GM21786 (cell line): ENCODE measurements around the gene WRAP73.

Experiments used
- ATAC-seq: cut with Tn5 transposase; IDR thresholded peaks from one replicate; pipeline ENCODE4 v1.9.1; 2021; ENCODE audit not compliant: unreplicated experiment

Gene WRAP73

GRCh38 chr1:3614755-3615742 lies 34.9 kb downstream of the WRAP73 start:
- ATAC-seq = no peak

- no peak for ATAC-seq
Measured at GRCh38 chr1:3612123-3612522, 37.8 kb downstream of the WRAP73 start.

- no peak for ATAC-seq
Measured at GRCh38 chr1:3611170-3612019, 38.5 kb downstream of the WRAP73 start, which contains the start of gene MEGF6. Gene MEGF6, minus strand, starts transcription at chr1:3611508. Its CDS starts 240 bp downstream, at chr1:3611268.

- no peak for ATAC-seq
Measured at GRCh38 chr1:3610527-3611169, 39.3 kb downstream of the WRAP73 start.

GRCh38 chr1:3609769-3610526 lies 40.0 kb downstream of the WRAP73 start:
- no peak for ATAC-seq

DNA sequence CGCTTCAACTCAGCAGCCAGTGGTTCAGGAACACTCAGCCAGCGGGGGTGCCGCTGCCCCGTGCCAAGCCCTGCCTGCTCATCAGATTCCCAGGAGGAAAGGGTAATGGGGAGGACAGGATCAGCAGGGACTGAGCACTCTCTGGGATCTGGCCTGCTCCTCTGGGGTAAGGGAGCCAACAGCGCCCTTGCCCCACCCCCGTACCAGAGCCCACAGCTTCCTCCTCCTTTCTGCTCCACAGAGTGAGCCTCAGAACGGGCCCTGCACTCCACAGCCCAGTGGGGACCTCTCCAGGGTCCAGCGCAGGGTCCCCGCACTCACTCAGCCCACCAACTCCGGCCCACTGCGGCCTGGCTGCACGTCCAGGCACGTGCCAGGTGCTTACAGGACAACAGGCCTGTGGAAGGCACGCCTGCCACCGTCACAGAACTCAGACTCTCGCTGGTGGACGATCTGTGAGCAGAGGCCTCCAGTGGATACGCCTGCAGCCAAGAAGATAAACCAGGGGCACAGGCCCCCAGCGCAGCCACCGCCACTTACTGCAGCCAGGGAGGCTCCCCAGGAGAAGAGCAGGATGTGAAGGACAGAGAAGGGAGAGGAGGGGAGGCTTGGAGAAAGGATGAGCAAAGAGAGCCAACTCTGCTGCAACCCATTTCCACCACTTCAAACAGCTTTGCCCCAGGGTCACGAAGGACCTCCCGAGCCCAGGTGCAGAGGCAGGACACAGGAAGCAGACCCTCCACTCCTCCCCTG lies 40.7 kb downstream of the WRAP73 start:
- ATAC-seq = no peak

DNA sequence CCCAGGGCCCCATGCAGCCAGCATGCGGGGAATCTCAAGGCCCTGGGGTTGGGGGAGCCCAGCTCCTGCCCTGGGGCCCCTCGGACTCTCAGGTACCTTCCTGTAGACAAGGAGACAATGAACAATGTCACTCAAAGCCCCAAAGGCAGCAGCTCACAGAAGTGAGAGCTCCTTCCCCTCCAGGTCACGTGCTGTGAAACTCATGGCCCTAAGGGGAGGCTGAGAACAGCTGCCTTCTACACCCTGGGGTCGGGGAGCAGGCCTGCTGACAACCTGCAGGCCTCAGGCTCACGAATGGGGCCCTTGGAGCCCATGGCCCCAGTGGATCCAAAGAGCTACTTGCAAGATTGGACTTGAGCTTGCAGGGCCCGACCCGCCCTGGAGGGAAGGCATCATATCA lies 41.7 kb downstream of the WRAP73 start:
- ATAC-seq = no peak

- ATAC-seq = no peak
Measured at GRCh38 chr1:3607703-3608065, 42.2 kb downstream of the WRAP73 start.

DNA sequence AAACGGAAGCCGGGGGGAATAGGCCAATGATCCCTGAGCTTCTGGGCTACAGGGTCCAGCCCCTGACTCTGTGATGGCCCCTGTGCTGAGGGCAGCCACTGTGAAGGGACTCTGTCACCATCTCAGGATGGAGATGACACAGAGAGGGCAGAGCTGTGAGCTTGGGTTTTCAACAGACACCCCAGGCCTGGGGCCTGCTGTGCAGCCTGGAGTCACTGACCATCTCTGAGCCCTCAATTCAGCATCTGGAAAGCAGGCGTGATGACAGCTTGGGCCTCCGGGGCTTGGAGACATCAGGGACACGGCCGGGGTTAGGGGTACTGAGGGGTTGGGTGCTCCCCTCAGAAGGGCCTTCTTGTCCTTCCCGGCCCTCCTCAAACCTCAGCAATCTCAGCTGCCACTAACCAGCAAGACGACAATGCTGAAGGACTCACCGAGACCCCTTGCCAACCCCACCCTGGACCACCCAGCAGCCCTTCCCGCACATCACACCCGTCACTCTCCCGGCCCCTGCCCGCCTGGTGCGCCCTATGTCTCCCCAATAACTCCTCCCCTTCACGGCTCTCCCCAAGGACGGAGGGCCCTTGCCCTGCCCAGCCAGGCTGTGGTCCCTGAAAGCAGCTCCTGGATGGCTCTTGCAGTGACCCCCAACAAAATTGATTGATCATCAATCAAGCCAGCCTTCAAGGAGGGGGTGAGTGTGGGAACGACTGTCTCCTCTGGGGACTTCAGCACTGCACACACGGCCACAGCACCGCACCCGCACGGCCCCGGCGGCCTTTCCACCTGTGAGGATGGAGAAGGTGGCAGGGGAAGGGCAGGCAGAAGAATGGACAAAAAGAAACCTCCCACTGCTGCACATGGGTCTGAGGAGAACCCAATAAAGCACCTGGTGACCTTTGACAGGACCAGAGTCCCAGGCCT lies 42.9 kb downstream of the WRAP73 start:
- ATAC-seq = no peak

- ATAC-seq = no peak
Measured at GRCh38 chr1:3604997-3605823, 44.7 kb downstream of the WRAP73 start.

DNA sequence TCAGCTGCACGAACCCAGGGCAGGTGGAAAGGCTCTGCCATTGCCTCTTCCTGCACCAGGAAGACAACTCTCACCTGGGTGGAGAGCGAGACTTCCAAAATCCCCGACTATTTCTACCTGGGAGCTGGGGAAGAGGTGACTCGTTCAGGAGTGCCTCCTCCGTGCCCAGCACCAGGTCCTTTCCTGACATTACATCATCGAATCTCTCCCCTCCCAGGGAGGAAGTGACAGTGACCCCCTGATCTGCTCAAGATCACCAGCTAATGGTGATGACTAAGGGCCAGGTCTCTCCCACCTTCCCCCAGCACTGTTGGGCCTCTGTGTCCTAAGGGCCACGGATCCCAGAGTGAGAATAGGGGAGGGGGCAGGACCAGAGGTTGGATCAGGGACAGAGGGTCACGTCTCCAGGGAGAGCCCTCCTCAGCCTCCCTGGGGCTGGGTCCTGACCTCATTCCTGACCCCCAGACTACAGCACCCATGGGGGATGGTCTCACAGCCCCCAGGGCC lies 45.4 kb downstream of the WRAP73 start:
- no peak for ATAC-seq

GRCh38 chr1:3603571-3604467 lies 46.1 kb downstream of the WRAP73 start:
- ATAC-seq = no peak

DNA sequence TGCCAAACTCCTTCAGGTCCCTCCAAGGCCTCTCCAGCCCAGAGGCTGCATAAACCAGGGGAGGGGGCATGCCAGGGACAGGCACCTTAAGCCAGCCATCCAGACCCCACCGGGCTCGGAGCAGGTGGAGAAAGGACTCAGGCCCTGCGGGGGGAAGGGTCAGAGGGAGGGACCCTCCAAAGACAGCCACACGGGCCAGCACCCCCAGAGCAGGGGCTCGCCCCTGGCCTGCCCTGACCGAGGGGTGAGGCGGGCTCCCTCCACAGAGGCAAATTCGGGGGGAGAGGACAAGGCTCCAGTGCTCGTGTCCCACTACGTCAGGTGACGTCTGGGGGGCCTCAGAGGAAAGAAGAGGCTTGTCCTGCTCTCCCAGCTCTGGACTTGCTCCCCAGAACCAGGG lies 46.7 kb downstream of the WRAP73 start:
- no peak for ATAC-seq

DNA sequence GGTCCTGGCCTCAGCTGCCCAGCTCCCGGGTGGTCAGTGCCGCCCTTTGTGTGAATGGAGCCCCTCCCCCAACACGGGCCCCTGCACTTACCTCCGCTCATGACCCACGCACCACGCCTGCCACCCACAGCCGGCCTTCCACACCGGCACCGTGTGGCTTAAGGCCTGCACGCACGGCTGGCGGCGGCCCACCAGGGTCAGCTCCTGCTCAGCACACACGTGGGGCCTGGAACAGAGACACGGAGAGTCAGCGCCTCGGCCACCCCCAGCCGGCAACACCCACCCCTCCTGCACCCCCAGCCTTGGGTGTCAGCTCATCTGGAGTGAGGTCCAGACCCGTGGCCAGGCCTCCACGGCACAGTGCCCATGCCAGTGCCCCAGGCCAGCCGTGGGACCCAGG lies 47.5 kb downstream of the WRAP73 start:
- no peak for ATAC-seq

- no peak for ATAC-seq
Measured at GRCh38 chr1:3601743-3602142, 48.2 kb downstream of the WRAP73 start.

- no peak for ATAC-seq
Measured at GRCh38 chr1:3600354-3600753, 49.5 kb downstream of the WRAP73 start.

GRCh38 chr1:3599816-3600215 lies 50.1 kb downstream of the WRAP73 start:
- ATAC-seq = no peak
